WTC11 (cell line): ENCODE data around the gene CAMK2D.

ENCODE experiments used
- ATF1 ChIP-seq: sonication (generic); formaldehyde crosslinking; IDR thresholded peaks from 2 replicates; pipeline ENCODE4 v1.8.1; 2023; ENCODE audit warnings: mild to moderate bottlenecking, moderate library complexity, missing genetic modification reagents
- CREM ChIP-seq: sonication (generic); formaldehyde crosslinking; IDR thresholded peaks from 2 replicates; pipeline ENCODE4 v1.8.1; 2022; ENCODE audit warnings: mild to moderate bottlenecking, missing genetic modification reagents, moderate library complexity
- FOXJ3 ChIP-seq: sonication (generic); formaldehyde crosslinking; IDR thresholded peaks from 2 replicates; pipeline ENCODE4 v1.9.0; 2021; ENCODE audit warnings: missing genetic modification reagents, mild to moderate bottlenecking, borderline replicate concordance
- JUN ChIP-seq: sonication (generic); formaldehyde crosslinking; IDR thresholded peaks from 2 replicates; pipeline ENCODE4 v1.8.0; 2023; ENCODE audit warnings: mild to moderate bottlenecking, missing genetic modification reagents
- TF ChIP-seq, protein P1 (sequence below): fragments of 200-600 bp; IDR thresholded peaks from 2 replicates; pipeline ENCODE4 v1.8.0; 2022; ENCODE audit warnings: antibody characterized with exemption
- TF ChIP-seq, protein P2 (sequence below): sonication (generic); formaldehyde crosslinking; IDR thresholded peaks from 2 replicates; pipeline ENCODE4 v1.8.1; 2023; ENCODE audit warnings: mild to moderate bottlenecking, moderate library complexity, missing genetic modification reagents
- TF ChIP-seq, protein P3 (sequence below): sonication (generic); formaldehyde crosslinking; IDR thresholded peaks from 2 replicates; pipeline ENCODE4 v1.8.0; 2022; ENCODE audit warnings: mild to moderate bottlenecking, missing genetic modification reagents
- TF ChIP-seq, protein P4 (sequence below): sonication (generic); formaldehyde crosslinking; IDR thresholded peaks from 2 replicates; pipeline ENCODE4 v1.8.1; 2023; ENCODE audit warnings: mild to moderate bottlenecking, missing genetic modification reagents, borderline replicate concordance
- TF ChIP-seq, protein P5 (sequence below): sonication (generic); formaldehyde crosslinking; IDR thresholded peaks from 2 replicates; pipeline ENCODE4 v1.8.0; 2022; ENCODE audit warnings: mild to moderate bottlenecking, missing genetic modification reagents

DNA sequence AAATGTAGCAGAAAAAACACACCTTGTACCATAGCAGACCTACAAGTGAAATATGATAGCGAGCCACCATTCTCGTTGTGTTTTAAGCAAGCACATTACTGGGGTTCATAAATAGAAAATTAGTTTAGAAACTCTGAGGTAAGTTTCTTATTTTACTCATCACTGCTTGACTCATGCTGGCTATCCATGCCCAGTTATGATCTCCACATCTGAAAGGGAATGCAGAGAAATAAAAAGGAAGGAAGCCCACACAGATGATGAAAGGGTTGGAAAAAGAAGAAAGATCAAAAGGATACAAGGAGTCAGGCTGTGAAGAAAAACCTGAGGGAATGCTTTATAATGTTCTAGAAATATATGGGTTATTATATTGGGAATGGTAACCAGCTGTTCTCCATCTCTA is 54.5 kb downstream of the CAMK2D start:
- TF ChIP-seq, protein P1, sequence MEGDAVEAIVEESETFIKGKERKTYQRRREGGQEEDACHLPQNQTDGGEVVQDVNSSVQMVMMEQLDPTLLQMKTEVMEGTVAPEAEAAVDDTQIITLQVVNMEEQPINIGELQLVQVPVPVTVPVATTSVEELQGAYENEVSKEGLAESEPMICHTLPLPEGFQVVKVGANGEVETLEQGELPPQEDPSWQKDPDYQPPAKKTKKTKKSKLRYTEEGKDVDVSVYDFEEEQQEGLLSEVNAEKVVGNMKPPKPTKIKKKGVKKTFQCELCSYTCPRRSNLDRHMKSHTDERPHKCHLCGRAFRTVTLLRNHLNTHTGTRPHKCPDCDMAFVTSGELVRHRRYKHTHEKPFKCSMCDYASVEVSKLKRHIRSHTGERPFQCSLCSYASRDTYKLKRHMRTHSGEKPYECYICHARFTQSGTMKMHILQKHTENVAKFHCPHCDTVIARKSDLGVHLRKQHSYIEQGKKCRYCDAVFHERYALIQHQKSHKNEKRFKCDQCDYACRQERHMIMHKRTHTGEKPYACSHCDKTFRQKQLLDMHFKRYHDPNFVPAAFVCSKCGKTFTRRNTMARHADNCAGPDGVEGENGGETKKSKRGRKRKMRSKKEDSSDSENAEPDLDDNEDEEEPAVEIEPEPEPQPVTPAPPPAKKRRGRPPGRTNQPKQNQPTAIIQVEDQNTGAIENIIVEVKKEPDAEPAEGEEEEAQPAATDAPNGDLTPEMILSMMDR = no peak
- TF ChIP-seq JUN (CRISPR knock-in tag) (no peak), ATF1 (CRISPR knock-in tag) (no peak), FOXJ3 (CRISPR knock-in tag) (no peak), CREM (CRISPR knock-in tag) (no peak)
- TF ChIP-seq, protein P2, sequence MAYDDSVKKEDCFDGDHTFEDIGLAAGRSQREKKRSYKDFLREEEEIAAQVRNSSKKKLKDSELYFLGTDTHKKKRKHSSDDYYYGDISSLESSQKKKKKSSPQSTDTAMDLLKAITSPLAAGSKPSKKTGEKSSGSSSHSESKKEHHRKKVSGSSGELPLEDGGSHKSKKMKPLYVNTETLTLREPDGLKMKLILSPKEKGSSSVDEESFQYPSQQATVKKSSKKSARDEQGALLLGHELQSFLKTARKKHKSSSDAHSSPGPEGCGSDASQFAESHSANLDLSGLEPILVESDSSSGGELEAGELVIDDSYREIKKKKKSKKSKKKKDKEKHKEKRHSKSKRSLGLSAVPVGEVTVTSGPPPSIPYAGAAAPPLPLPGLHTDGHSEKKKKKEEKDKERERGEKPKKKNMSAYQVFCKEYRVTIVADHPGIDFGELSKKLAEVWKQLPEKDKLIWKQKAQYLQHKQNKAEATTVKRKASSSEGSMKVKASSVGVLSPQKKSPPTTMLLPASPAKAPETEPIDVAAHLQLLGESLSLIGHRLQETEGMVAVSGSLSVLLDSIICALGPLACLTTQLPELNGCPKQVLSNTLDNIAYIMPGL (CRISPR knock-in tag) = no peak
- TF ChIP-seq, protein P3, sequence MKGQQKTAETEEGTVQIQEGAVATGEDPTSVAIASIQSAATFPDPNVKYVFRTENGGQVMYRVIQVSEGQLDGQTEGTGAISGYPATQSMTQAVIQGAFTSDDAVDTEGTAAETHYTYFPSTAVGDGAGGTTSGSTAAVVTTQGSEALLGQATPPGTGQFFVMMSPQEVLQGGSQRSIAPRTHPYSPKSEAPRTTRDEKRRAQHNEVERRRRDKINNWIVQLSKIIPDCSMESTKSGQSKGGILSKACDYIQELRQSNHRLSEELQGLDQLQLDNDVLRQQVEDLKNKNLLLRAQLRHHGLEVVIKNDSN (CRISPR knock-in tag) = no peak
- TF ChIP-seq, protein P4, sequence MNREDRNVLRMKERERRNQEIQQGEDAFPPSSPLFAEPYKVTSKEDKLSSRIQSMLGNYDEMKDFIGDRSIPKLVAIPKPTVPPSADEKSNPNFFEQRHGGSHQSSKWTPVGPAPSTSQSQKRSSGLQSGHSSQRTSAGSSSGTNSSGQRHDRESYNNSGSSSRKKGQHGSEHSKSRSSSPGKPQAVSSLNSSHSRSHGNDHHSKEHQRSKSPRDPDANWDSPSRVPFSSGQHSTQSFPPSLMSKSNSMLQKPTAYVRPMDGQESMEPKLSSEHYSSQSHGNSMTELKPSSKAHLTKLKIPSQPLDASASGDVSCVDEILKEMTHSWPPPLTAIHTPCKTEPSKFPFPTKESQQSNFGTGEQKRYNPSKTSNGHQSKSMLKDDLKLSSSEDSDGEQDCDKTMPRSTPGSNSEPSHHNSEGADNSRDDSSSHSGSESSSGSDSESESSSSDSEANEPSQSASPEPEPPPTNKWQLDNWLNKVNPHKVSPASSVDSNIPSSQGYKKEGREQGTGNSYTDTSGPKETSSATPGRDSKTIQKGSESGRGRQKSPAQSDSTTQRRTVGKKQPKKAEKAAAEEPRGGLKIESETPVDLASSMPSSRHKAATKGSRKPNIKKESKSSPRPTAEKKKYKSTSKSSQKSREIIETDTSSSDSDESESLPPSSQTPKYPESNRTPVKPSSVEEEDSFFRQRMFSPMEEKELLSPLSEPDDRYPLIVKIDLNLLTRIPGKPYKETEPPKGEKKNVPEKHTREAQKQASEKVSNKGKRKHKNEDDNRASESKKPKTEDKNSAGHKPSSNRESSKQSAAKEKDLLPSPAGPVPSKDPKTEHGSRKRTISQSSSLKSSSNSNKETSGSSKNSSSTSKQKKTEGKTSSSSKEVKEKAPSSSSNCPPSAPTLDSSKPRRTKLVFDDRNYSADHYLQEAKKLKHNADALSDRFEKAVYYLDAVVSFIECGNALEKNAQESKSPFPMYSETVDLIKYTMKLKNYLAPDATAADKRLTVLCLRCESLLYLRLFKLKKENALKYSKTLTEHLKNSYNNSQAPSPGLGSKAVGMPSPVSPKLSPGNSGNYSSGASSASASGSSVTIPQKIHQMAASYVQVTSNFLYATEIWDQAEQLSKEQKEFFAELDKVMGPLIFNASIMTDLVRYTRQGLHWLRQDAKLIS (CRISPR knock-in tag) = no peak
- TF ChIP-seq, protein P5, sequence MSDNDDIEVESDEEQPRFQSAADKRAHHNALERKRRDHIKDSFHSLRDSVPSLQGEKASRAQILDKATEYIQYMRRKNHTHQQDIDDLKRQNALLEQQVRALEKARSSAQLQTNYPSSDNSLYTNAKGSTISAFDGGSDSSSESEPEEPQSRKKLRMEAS = no peak
